Measurements from ENCODE around the gene CCDC85A. TPM values are rescaled to one million over a fixed set of nuclear protein-coding genes. Genes with fewer than 3 reads are reported as not detected.

The CCDC85A gene
- total RNA-seq, 2 experiments from 2014 or later, result not detected

DNA sequence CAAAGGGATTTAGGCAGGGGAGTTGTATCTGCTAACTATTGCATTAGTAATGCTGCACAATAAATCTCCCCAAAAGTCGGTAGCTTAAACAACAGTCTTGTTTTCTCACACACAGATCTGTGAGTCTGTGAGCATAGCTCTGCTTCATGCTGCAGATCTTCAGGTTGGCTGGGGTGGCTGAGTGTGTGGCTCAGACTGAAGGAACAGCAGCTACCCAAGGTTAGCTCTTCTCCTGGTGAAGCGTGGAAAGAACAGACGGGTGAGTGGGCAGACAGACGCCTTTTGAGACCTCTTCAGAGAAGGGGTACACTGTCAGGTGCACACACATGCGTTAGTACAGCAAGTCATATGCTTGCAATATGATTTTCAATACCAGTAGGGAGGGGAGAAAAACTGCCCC is 3.9 kb upstream of the CCDC85A start:
- Mint-ChIP-seq H3K36me3 (no peaks in the 10 kb centered on the region), H3K27me3 (peaks cover 58% of the 10 kb centered on the region), H3K4me1 (no peaks in the 10 kb centered on the region), H3K9me3 (no peaks in the 10 kb centered on the region), H3K27ac (no peak overlapping the region), H3K4me3 (no peak overlapping the region)
- no peak for DNase-seq

DNA sequence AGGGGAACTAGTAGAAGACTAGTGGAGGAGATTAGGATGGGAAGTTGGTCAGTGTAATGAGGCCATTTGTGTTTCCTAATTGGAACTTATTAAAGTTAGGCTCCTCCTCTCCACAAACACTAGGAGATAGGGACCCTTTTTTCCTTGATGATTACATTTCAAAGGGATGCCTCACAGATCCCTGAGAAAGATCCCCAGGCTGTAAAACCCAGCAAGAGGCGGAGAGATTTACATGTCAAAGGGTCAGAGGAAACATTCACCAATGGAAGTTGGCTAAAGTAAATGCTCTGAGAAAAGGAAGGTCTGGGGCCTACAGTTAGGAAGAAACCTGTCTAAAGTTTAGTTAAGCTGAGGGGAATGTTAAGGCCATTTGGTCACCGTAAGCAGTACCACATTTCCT is 1.4 kb upstream of the CCDC85A start:
- no peak overlapping the region for H3K27ac Mint-ChIP-seq
- DNase-seq, result no peak
- H3K4me1 Mint-ChIP-seq, result no peaks in the 10 kb centered on the region
- H3K27me3 Mint-ChIP-seq, result peaks cover 78% of the 10 kb centered on the region
- H3K36me3 Mint-ChIP-seq, result no peaks in the 10 kb centered on the region
- no peaks in the 10 kb centered on the region for H3K9me3 Mint-ChIP-seq
- H3K4me3 Mint-ChIP-seq, result no peak overlapping the region

DNA sequence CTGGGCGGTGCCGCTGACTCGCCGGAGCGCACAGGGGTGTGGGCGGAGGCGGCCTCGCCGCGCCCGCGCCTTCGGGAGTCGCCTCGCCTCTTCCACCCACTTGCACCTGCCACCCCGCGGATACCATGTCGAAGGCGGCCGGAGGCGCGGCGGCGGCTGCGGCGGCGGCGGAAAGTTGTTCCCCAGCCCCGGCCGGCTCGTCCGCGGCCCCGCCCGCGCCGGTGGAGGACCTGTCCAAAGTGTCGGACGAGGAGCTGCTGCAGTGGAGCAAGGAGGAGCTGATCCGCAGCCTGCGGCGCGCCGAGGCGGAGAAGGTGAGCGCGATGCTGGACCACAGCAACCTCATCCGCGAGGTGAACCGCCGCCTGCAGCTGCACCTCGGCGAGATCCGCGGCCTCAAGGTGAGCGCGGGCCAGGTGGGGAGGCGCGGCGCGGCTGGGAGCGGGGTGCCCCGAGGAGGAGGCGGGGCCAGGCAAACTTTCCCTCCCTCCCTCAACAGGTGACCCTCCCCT is 766 bp downstream of the CCDC85A start:
- Mint-ChIP-seq H3K36me3 (no peaks in the 10 kb centered on the region), H3K9me3 (no peaks in the 10 kb centered on the region), H3K4me1 (no peaks in the 10 kb centered on the region), H3K27ac (no peak overlapping the region), H3K27me3 (peaks cover 76% of the 10 kb centered on the region), H3K4me3 (no peak overlapping the region)
- DNase-seq, result peak; percentile 5

DNA sequence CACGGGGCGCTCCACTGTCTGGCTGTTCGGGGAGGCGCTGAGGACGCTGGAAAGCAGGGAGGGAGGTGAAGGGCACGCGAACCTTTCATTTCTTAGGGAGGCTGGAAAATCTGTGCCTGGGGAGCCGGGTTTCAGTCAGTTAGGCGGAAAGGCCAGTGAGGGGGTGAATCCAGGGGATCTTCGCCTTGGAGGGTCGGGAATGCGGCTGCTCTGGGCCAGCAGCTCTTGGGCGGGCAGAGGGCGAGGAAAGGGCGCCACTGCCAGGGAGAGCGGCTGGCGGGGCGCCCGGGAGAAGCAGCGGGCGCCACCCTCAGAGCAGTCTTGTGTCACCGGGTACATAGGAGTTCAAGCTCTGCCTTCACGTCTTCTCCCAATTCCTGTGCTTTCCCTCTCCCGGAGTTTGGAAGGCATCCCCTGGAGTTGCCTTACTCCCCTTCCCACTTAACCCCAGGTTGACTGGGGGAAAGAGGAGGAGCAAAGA is 1.4 kb downstream of the CCDC85A start:
- Mint-ChIP-seq H3K27ac (no peak overlapping the region), H3K36me3 (no peaks in the 10 kb centered on the region), H3K9me3 (no peaks in the 10 kb centered on the region), H3K4me3 (no peak overlapping the region), H3K4me1 (no peaks in the 10 kb centered on the region), H3K27me3 (peaks cover 77% of the 10 kb centered on the region)
- DNase-seq, result no peak

DNA sequence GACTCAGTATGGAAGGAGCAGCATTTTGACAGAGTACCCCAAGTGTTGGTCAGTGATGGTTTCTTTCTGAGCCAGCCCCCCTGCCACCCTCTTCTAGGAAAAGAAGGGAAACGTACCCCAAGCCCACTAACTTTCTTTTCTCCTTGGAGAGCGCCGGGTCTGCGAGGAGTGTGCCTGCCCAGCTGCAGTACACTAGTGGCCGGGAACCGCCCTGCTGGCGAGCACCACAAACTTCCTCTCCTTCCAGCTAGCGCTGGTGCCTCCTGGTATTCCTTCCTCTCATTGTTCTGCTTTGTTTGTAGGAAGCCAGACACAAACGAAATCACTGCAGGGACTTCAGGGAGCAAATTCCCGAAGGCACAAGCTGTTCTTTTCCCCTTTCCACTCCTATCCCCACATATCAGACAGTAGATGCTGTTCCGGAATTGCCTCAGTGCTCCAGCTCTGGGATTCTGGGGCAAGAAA is 1.8 kb downstream of the CCDC85A start:
- H3K36me3 Mint-ChIP-seq, result no peaks in the 10 kb centered on the region
- no peaks in the 10 kb centered on the region for H3K9me3 Mint-ChIP-seq
- no peak overlapping the region for H3K27ac Mint-ChIP-seq
- no peak for DNase-seq
- H3K4me1 Mint-ChIP-seq, result no peaks in the 10 kb centered on the region
- peaks cover 74% of the 10 kb centered on the region for H3K27me3 Mint-ChIP-seq
- no peak overlapping the region for H3K4me3 Mint-ChIP-seq

DNA sequence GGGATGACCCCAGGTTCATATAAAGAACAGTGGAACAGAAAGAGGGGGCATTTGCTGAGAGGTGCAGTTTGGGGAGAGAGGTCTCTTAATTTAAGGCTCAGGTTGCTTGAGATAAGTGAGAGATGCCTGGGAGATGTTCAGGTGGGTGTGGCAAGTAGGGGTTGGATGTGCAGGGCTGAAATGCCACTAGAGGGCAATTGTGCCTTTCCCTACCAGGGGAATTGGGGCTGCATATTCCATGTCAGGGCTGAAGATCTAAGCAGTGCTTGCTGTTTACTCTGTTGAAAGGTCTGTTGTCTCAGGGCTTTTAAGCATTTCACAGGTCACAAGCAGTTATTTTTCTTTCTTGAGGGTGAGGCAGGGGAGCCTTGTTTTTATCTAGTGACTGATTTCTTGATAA is 7.8 kb downstream of the CCDC85A start:
- H3K27me3 Mint-ChIP-seq, result peaks cover 35% of the 10 kb centered on the region
- no peaks in the 10 kb centered on the region for H3K9me3 Mint-ChIP-seq
- no peak overlapping the region for H3K27ac Mint-ChIP-seq
- no peaks in the 10 kb centered on the region for H3K36me3 Mint-ChIP-seq
- no peak overlapping the region for H3K4me3 Mint-ChIP-seq
- no peaks in the 10 kb centered on the region for H3K4me1 Mint-ChIP-seq
- no peak for DNase-seq

DNA sequence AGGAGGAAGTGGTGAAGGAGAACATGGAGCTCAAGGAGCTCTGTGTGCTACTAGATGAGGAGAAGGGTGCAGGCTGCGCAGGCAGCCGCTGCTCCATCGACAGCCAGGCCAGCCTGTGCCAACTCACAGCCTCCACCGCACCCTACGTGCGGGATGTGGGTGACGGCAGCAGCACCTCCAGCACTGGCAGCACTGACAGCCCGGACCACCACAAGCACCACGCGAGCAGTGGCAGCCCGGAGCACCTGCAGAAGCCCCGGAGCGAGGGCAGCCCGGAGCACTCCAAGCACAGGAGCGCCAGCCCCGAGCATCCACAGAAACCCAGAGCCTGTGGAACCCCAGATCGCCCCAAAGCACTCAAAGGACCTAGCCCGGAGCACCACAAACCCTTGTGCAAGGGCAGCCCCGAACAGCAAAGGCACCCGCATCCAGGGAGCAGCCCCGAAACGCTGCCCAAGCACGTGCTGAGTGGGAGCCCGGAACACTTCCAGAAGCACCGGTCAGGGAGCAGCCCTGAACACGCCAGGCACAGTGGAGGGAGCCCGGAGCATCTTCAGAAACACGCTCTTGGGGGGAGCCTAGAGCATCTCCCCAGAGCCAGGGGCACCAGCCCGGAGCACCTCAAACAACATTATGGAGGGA is 9.0 kb downstream of the CCDC85A start:
- no peaks in the 10 kb centered on the region for H3K36me3 Mint-ChIP-seq
- H3K4me3 Mint-ChIP-seq, result no peak overlapping the region
- peaks cover 24% of the 10 kb centered on the region for H3K27me3 Mint-ChIP-seq
- no peak for DNase-seq
- H3K27ac Mint-ChIP-seq, result no peak overlapping the region
- no peaks in the 10 kb centered on the region for H3K4me1 Mint-ChIP-seq
- no peaks in the 10 kb centered on the region for H3K9me3 Mint-ChIP-seq

DNA sequence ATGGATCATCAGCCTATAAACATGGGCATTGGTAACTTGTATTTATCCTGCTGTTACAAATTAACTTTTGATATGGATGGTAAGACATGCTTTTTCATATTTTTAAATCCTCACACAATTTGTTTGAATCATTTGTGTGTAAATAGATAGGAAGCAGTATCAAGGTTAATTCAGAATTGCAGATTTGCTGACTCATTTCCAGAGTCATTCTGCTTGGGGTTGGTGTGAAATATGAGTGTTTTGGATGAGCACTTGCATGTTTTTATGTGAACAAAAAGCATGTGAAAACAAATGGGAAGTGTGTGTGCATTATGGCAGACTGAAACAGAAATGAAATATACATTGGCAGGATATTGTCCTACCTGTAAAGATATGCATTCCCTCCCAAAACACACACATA is 11.8 kb downstream of the CCDC85A start:
- no peak overlapping the region for H3K27ac Mint-ChIP-seq

DNA sequence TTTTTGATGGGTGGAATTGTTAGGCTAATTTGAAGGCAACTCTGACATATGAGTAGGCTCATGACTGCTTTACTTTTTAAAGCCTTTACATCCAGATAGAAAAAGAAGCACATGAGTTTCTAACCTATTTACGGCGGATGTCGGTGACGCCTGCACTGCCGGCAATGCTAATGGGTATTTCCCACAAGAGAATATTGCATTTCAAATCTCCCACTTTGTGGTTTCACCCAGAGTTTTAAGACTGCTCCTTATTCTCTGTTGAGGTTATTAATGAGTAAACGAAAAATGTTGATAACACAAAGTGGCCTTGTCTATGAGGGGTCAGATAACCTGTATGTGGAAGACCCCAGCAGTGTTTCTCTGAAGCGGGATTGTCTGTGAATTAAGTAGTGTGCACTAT is 14.0 kb downstream of the CCDC85A start:
- H3K27me3 Mint-ChIP-seq, result no peaks in the 10 kb centered on the region

More for the DNA sequence above, 11.8 kb downstream of the CCDC85A start:
- Mint-ChIP-seq H3K4me3 (no peak overlapping the region), H3K36me3 (no peaks in the 10 kb centered on the region), H3K9me3 (no peaks in the 10 kb centered on the region), H3K4me1 (no peaks in the 10 kb centered on the region), H3K27me3 (peaks cover 13% of the 10 kb centered on the region)
- DNase-seq, result no peak

DNA sequence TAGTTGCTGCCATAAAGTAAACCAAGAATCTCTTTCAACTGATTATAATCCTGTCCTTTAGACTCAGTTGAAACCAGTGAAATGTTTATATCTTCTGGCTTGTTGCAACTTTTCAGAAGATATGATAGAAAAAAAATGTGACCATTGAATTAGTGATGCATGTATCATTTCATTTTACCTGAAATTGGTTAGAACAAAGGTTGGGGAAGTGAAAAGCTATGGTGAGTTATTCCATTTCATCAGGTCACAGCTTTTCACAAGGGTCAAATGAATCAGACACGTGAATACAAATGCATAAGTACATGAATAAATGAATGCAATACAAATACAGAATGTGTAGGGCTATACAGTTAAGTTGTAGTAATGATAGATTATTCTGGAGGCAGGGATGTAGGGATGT is 15.1 kb downstream of the CCDC85A start:
- Mint-ChIP-seq H3K27me3 (no peaks in the 10 kb centered on the region), H3K27ac (no peak overlapping the region), H3K9me3 (no peaks in the 10 kb centered on the region), H3K4me3 (no peak overlapping the region), H3K36me3 (no peaks in the 10 kb centered on the region), H3K4me1 (no peaks in the 10 kb centered on the region)
- no peak for DNase-seq

More for the DNA sequence above, 14.0 kb downstream of the CCDC85A start:
- no peak overlapping the region for H3K27ac Mint-ChIP-seq
- H3K4me3 Mint-ChIP-seq, result no peak overlapping the region
- no peak for DNase-seq
- H3K4me1 Mint-ChIP-seq, result no peaks in the 10 kb centered on the region
- H3K36me3 Mint-ChIP-seq, result no peaks in the 10 kb centered on the region
- no peaks in the 10 kb centered on the region for H3K9me3 Mint-ChIP-seq

DNA sequence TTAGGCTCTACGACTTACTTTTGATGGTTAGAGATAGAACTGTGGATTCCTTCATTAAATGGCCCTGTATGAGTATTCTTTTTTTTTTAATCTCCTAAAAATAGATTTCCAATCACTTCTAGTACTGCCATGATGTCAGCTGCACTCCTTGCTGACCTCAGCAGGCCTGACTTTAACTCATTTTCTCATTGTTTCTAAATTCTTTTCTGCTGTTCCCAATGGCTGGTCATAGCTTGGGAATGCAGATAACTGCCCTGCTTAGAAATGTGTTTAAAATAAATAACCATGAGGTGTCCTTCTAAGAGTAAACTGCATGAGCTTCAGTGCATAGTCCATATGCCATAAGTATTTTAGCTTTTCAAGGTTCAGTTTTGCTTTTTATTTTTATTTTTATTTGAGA is 15.7 kb downstream of the CCDC85A start:
- H3K27me3 Mint-ChIP-seq, result no peaks in the 10 kb centered on the region
- H3K9me3 Mint-ChIP-seq, result no peaks in the 10 kb centered on the region
- H3K36me3 Mint-ChIP-seq, result no peaks in the 10 kb centered on the region
- DNase-seq, result no peak
- H3K4me3 Mint-ChIP-seq, result no peak overlapping the region
- H3K27ac Mint-ChIP-seq, result no peak overlapping the region
- no peaks in the 10 kb centered on the region for H3K4me1 Mint-ChIP-seq

DNA sequence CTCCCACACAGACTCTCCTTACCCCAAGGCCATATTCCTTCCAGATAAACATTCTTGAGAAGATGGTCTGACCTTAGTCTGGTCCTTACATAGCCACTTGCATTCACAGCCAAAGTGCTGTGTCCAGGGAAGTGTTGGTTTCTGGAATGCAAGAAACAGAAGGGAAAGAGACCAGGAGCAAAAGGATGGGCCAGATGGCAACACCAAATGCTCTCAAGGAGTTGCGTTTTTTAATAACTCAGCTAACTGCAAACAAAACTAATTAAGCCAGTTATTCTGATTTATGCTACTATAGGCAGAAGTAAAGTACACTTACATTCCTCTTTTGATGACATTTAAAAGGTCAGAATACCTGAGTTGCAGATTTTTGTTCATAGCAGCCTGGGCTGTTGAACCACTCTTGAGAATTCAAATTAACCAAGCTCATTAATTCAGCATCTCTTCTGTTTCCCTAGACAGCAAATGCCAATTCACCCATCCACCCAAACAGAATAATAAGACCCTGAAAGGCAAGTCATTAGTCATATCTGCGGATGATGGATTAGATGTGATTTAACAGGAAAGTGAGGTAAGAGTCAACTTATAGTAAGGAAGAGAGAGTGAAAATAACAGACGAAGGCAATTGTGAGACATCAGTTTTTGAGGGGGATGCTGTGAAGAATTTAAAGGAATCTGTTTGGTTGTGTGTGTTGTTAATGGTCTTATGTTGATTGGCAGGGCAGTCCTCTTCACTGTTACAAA is 18.8 kb downstream of the CCDC85A start:
- Mint-ChIP-seq H3K36me3 (no peaks in the 10 kb centered on the region), H3K27ac (no peak overlapping the region), H3K4me3 (no peak overlapping the region), H3K9me3 (no peaks in the 10 kb centered on the region), H3K4me1 (no peaks in the 10 kb centered on the region), H3K27me3 (no peaks in the 10 kb centered on the region)
- no peak for DNase-seq

DNA sequence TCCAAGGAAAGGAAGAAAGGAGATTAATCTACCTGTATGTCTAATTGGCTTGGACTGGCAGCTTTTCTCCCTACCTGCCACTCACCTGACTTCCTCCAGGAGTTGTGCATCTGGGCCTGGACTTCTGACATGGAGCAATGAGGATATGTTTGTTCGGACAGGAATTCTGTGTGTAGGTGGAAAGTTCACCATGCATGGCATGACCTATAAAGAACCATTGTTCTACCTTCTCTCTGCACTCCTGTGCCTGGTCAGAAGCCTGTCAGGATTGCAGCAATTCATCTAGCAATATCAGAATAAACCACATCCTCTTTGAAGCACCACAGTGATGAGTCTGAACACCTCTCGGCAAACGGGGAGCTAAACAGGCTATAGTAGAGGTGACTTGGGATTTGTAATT is 20.8 kb downstream of the CCDC85A start:
- H3K27me3 Mint-ChIP-seq, result no peaks in the 10 kb centered on the region
- no peaks in the 10 kb centered on the region for H3K4me1 Mint-ChIP-seq
- H3K36me3 Mint-ChIP-seq, result no peaks in the 10 kb centered on the region
- H3K27ac Mint-ChIP-seq, result no peak overlapping the region
- H3K4me3 Mint-ChIP-seq, result no peak overlapping the region
- DNase-seq, result no peak
- no peaks in the 10 kb centered on the region for H3K9me3 Mint-ChIP-seq

DNA sequence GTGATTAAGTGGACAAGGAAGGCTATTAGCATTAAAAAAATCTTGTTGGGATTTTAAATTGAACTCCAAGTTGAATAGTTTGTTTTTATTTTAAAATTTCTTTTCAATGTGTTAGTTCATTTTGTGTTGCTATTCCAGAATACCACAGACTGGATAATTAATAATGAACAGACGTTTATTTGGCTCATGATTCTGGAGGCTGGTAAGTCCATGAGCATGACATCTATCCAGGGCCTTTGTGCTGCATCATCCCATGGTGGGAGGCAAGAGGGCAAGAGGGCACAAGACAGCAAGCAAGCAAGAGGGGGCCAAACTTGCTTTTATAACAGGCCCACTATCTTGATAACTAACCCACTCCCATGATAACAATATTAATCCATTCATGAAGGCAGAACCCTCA is 22.5 kb downstream of the CCDC85A start:
- H3K4me1 Mint-ChIP-seq, result no peaks in the 10 kb centered on the region
- H3K27me3 Mint-ChIP-seq, result no peaks in the 10 kb centered on the region
- H3K36me3 Mint-ChIP-seq, result no peaks in the 10 kb centered on the region
- H3K27ac Mint-ChIP-seq, result no peak overlapping the region
- no peak for DNase-seq
- no peaks in the 10 kb centered on the region for H3K9me3 Mint-ChIP-seq
- no peak overlapping the region for H3K4me3 Mint-ChIP-seq

DNA sequence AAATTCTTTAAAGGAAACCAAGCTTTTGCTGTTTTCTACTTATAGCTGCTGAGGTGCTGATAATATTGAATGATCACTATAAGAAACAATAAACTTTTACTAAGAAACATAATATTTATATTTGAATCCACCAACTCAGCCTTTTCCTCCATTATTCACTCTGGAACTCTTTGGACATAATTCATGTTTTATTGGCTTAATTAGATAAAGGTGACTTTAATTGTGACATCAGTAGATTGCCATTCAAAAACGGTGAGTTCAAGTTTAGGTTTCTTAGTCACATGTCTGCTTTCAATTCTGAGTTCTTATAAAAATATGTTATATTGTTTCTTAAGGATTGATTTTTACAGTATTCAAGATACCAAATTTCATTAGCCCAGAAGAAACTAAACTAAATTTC is 24.0 kb downstream of the CCDC85A start:
- no peaks in the 10 kb centered on the region for H3K27me3 Mint-ChIP-seq
- no peak overlapping the region for H3K27ac Mint-ChIP-seq
- H3K4me1 Mint-ChIP-seq, result no peaks in the 10 kb centered on the region
- H3K9me3 Mint-ChIP-seq, result no peaks in the 10 kb centered on the region
- H3K36me3 Mint-ChIP-seq, result no peaks in the 10 kb centered on the region
- no peak for DNase-seq
- no peak overlapping the region for H3K4me3 Mint-ChIP-seq

DNA sequence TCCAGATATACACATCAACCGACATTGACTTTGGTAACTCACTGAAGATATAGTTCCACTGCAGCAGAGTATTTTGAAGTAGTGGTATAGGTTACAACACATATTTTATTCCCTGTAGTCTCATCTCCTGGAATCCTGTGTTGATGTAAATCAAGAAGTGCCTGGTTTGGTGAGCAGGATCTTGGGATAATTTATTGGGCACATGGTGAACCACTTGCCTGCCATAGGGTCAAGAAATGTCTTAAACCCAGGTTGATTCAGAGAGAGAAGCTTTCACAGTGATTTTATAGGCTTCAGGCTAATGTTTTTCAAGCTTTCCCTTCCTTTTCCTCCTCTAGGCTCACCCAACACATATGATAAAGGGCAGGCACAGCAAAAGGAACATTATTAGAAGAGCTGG is 24.6 kb downstream of the CCDC85A start:
- Mint-ChIP-seq H3K9me3 (no peaks in the 10 kb centered on the region), H3K4me3 (no peak overlapping the region), H3K36me3 (no peaks in the 10 kb centered on the region), H3K27ac (no peak overlapping the region), H3K27me3 (no peaks in the 10 kb centered on the region), H3K4me1 (no peaks in the 10 kb centered on the region)
- no peak for DNase-seq

Data from activated naive CD8-positive, alpha-beta T cell treated with anti-CD3 and anti-CD28 coated beads for 36 hours (primary cell).